ENCODE results near the gene NT5C2. TPM values are rescaled to one million over a fixed set of nuclear protein-coding genes. Genes with fewer than 3 reads are reported as not detected.
"Not testable (repeated sequence)": the region's sequence is repeated elsewhere in the genome, so short reads cannot be mapped to it uniquely, and the experiment has no call there.

NT5C2 gene
- total RNA-seq, 2 experiments from 2014 or later: 46.6 to 50.1 TPM

- intact Hi-C loops (cut with micrococcal nuclease); H3K27ac Mint-ChIP-seq; H3K4me3 Mint-ChIP-seq; CTCF ChIA-PET; H3K27me3 Mint-ChIP-seq; POLR2A ChIA-PET; DNase-seq: not testable (repeated sequence)
- peaks cover 39% of the 10 kb centered on the region for H3K36me3 Mint-ChIP-seq
- H3K9me3 Mint-ChIP-seq: peaks cover 16% of the 10 kb centered on the region
- H3K4me1 Mint-ChIP-seq (ENCODE audit: low read depth): peaks cover 15% of the 10 kb centered on the region
Measured at GRCh38 chr10:103130180-103130579, 62.9 kb downstream of the NT5C2 start.

DNA sequence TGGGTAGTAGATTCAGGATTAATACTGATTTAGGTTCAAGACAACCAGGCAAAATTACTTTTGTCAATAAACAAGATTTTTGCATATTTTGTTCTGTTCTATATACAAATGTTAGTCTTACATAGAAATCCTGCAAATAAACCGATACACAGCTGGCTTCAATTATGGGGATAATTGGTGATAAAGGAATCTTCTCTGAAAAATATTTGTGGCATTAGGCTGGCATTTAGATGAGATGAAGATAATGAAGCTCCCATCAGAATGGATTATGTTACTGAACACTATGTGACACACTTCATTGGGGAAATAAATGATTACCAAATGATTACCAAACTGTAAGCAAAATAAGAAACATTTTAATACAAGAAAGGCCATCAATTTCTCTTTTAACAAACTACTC is 65.8 kb downstream of the NT5C2 start:
- peaks cover 19% of the 10 kb centered on the region for H3K36me3 Mint-ChIP-seq
- DNase-seq: no peak
- H3K9me3 Mint-ChIP-seq: no peaks in the 10 kb centered on the region
- H3K27me3 Mint-ChIP-seq: no peaks in the 10 kb centered on the region
- intact Hi-C loops (cut with micrococcal nuclease): no loop called here
- POLR2A ChIA-PET: no interaction called here
- no peak overlapping the region for H3K4me3 Mint-ChIP-seq
- CTCF ChIA-PET: interaction anchor here (1.1 kb wide), 1 partner anchor 112 kb away, joined by 3 read pairs; no protein-coding TSS in a partner anchor
- peaks cover 23% of the 10 kb centered on the region for H3K4me1 Mint-ChIP-seq (ENCODE audit: low read depth)
- H3K27ac Mint-ChIP-seq: no peak overlapping the region

DNA sequence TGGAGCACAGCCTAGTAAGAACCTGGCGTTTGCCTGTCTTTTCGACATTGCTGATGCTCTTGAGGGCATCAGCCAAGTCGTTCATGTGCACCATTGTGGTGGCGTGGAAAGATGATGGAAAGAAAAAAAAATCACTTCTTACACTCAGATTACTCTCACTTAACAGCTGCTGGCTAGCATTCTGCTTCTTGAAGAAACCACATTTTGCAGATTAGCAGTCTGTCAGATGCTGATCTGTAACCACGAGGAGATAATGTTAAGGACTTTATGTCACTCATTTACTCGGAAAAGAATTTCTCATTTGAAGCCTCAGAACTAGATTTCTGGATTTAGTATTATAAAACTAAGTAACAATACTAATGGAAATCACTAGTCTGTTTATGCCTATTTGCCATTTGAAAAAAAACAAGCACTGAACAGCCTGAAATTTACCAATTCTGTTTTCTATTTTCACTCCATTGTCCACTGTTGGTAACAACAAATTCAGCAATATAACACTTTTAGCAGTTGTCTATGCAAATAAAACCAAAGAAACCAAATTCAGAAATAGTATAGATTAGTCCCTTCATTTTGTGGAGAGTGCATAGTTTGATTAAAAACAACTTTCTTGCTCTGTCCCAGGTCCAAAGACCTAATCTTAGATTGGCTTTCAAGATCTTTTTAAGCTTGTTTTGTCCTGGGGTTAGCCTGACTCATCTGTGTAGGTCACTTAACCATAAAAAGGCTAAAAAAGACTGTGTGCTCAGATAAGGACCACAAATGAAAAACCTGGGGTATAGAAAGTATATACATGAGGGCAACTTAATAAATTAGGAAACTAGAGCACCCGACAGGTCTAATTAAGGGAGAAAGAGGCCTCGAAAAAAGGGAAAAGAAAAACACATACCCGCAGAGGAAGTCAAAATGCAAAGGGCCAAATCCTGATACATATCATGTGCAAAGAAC is 67.5 kb downstream of the NT5C2 start:
- POLR2A ChIA-PET: no interaction called here
- Mint-ChIP-seq H3K27me3 (no peaks in the 10 kb centered on the region), H3K36me3 (peaks cover 11% of the 10 kb centered on the region), H3K4me1 (ENCODE audit: low read depth) (peaks cover 23% of the 10 kb centered on the region), H3K9me3 (no peaks in the 10 kb centered on the region), H3K4me3 (no peak overlapping the region), H3K27ac (no peak overlapping the region)
- intact Hi-C loops (cut with micrococcal nuclease): no loop called here
- no peak for DNase-seq
- CTCF ChIA-PET: no interaction called here

- H3K27ac Mint-ChIP-seq: no peak overlapping the region
- intact Hi-C loops (cut with micrococcal nuclease): no loop called here
- H3K4me3 Mint-ChIP-seq: no peak overlapping the region
- ChIA-PET CTCF (interaction anchor here (2.5 kb wide), 1 partner anchor 120 kb away, joined by 10 read pairs; no protein-coding TSS in a partner anchor), POLR2A (interaction anchor here (1.0 kb wide), 1 partner anchor 11 kb away, joined by 3 read pairs; no protein-coding TSS in a partner anchor)
- H3K36me3 Mint-ChIP-seq: peaks cover 9% of the 10 kb centered on the region
- no peaks in the 10 kb centered on the region for H3K27me3 Mint-ChIP-seq
- peak; percentile 41 for DNase-seq
- peaks cover 26% of the 10 kb centered on the region for H3K4me1 Mint-ChIP-seq (ENCODE audit: low read depth)
- H3K9me3 Mint-ChIP-seq: no peaks in the 10 kb centered on the region
Measured at GRCh38 chr10:103124420-103125096, 68.5 kb downstream of the NT5C2 start.

- intact Hi-C loops (cut with micrococcal nuclease): no loop called here
- Mint-ChIP-seq H3K36me3 (peaks cover 9% of the 10 kb centered on the region), H3K4me3 (no peak overlapping the region), H3K27ac (no peak overlapping the region), H3K27me3 (no peaks in the 10 kb centered on the region), H3K9me3 (no peaks in the 10 kb centered on the region), H3K4me1 (ENCODE audit: low read depth) (peaks cover 26% of the 10 kb centered on the region)
- POLR2A ChIA-PET: interaction anchor here (1.0 kb wide), 1 partner anchor 10 kb away, joined by 3 read pairs; no protein-coding TSS in a partner anchor
- no peak for DNase-seq
- CTCF ChIA-PET: interaction anchor here (2.5 kb wide), 1 partner anchor 121 kb away, joined by 10 read pairs; no protein-coding TSS in a partner anchor
Measured at GRCh38 chr10:103123282-103124024, 69.6 kb downstream of the NT5C2 start.

DNA sequence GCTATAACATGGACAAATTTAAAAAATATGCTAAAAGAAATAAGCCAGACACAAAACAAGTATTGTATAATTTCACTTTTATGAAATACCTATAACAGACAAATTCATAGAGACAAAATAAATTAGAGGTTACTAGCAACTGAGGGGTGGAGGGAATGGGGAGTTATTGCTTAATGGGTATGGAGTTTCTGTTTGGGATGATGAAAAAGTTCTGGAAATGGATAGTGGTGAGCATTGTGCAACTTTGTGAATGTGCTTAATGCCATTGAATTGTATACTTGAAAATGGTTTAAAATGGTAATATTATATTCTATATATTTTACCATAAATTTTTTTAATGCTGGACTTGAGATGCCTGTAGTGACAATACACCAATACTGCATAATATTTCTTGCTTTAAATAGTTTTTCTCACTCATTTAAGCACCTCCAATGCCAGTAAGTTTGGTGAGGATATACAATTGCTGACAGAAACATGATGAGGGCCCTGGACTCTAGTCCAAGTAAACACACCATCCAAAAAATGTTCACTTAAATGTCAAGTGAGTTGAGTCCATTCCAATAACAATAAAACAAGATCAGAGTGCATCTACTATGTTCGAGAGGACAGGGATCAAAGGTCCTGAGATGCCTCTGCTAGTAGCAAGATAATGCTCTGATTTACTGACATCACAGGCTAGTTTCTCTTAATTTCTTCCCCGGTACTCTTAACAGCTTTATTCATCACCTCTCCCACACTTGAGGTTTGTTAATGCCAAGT is 71.9 kb downstream of the NT5C2 start:
- H3K36me3 Mint-ChIP-seq: peaks cover 4% of the 10 kb centered on the region
- H3K9me3 Mint-ChIP-seq: no peaks in the 10 kb centered on the region
- no peak for DNase-seq
- no peak overlapping the region for H3K4me3 Mint-ChIP-seq
- H3K4me1 Mint-ChIP-seq (ENCODE audit: low read depth): peaks cover 25% of the 10 kb centered on the region
- ChIA-PET POLR2A (no interaction called here), CTCF (no interaction called here)
- no peak overlapping the region for H3K27ac Mint-ChIP-seq
- H3K27me3 Mint-ChIP-seq: no peaks in the 10 kb centered on the region
- intact Hi-C loops (cut with micrococcal nuclease): no loop called here

- Mint-ChIP-seq H3K27me3 (no peaks in the 10 kb centered on the region), H3K9me3 (no peaks in the 10 kb centered on the region), H3K27ac (no peak overlapping the region), H3K36me3 (peaks cover 4% of the 10 kb centered on the region), H3K4me3 (no peak overlapping the region), H3K4me1 (ENCODE audit: low read depth) (peaks cover 19% of the 10 kb centered on the region)
- ChIA-PET CTCF (no interaction called here), POLR2A (no interaction called here)
- DNase-seq: no peak
- intact Hi-C loops (cut with micrococcal nuclease): no loop called here
Measured at GRCh38 chr10:103120546-103120945, 72.5 kb downstream of the NT5C2 start.

DNA sequence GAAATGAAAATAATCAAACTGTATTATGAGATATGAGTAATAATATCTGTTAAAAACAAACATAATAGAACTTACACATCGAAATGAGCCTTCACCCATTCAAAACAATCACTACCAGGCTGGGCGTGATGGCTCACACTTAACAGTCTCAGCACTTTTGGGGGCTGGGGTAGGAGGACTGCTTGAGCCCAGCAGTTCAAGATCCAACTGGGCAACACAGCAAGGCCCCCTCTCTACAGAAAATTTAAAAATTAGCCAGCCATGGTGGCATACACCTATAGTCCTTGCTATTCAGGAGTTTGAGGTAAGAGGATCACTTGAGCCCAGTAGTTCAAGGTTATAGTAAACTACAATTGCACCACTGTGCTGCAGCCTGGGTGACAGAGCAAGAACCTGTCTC is 75.8 kb downstream of the NT5C2 start:
- H3K4me1 Mint-ChIP-seq (ENCODE audit: low read depth): peaks cover 10% of the 10 kb centered on the region
- no peak overlapping the region for H3K27ac Mint-ChIP-seq
- intact Hi-C loops (cut with micrococcal nuclease): no loop called here
- CTCF ChIA-PET: no interaction called here
- H3K9me3 Mint-ChIP-seq: no peaks in the 10 kb centered on the region
- no peak overlapping the region for H3K4me3 Mint-ChIP-seq
- H3K36me3 Mint-ChIP-seq: peaks cover 2% of the 10 kb centered on the region
- POLR2A ChIA-PET: no interaction called here
- DNase-seq: no peak
- H3K27me3 Mint-ChIP-seq: no peaks in the 10 kb centered on the region

DNA sequence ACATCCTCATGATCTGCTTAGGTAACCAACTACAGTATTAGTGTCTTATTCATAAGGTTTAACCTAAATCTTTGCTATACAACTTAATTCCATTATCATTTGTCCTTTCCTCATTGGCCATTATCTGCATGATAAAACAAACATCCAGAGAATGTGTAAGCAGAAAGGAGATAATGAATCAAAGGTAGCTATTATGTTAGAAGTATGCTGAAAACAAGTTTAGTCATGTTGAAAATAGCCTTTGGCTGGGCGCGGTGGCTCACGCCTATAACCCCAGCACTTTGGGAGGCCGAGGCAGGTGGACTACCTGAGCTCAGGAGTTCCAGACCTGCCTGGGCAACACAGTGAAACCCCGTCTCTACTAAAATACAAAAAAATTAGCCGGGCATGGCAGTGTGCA is 78.2 kb downstream of the NT5C2 start:
- ChIA-PET POLR2A (no interaction called here), CTCF (interaction anchor here (0.7 to 1.0 kb wide), 2 partner anchors 114 to 130 kb away, joined by 3 to 4 read pairs; no protein-coding TSS in a partner anchor)
- no peak overlapping the region for H3K27ac Mint-ChIP-seq
- DNase-seq: no peak
- intact Hi-C loops (cut with micrococcal nuclease): no loop called here
- H3K9me3 Mint-ChIP-seq: no peaks in the 10 kb centered on the region
- peaks cover 21% of the 10 kb centered on the region for H3K4me1 Mint-ChIP-seq (ENCODE audit: low read depth)
- peaks cover 4% of the 10 kb centered on the region for H3K36me3 Mint-ChIP-seq
- H3K27me3 Mint-ChIP-seq: no peaks in the 10 kb centered on the region
- H3K4me3 Mint-ChIP-seq: no peak overlapping the region

DNA sequence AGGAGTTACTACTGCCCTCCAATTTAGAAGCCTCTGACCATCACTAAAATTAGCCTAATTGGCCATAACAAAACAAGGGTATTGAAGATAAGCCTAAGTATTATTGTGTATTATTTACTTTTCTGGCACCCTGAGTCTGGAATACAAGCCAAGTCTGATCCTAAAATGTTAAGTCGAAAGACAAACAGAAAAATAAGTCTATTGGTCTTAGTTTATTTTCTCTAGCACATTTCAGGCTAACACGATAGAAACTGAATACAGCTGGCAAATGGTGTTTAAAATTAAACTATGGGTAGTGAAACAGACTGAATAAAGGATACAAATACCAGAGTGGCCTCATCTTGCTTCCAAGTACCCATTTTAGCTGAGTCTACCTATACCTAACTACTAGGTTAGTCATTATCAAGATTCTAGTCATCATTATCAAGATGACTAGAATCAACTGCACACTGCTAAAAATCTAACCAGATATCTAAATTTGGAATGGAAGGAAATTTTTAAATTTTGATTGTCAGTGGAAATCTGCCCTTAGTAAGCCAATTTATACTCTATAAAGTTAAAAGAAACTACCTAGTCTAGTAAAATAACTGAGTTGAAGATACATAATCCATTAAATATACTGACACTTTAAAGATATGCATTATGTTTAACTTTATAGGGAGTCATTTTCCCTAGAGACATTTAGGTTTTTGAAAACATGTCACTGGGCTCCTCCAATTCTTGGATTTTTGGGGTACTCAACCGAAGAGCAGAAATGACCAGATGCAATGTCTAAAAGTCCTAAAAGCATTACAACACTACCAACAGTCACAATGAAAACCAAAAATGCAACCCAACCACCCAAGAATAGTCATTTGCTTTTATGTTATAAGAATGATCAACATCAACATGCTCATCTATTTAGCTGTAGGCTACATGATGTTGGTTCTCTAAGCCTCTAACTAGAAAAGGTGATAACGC is 80.9 kb downstream of the NT5C2 start:
- intact Hi-C loops (cut with micrococcal nuclease): loop anchor here (1.0 to 2.0 kb wide), 4 partner anchors 23 to 132 kb away; partner anchors contain the start of gene NT5C2

More for the DNA sequence above, 80.9 kb downstream of the NT5C2 start:
- H3K9me3 Mint-ChIP-seq: no peaks in the 10 kb centered on the region
- H3K36me3 Mint-ChIP-seq: peaks cover 6% of the 10 kb centered on the region
- peak overlapping the region; percentile 78 for H3K27ac Mint-ChIP-seq
- H3K4me3 Mint-ChIP-seq: no peak overlapping the region
- CTCF ChIA-PET: interaction anchor here (1.2 to 3.1 kb wide), 3 partner anchors 132 to 136 kb away, joined by 3 to 12 read pairs (median 4); no protein-coding TSS in a partner anchor
- peaks cover 21% of the 10 kb centered on the region for H3K4me1 Mint-ChIP-seq (ENCODE audit: low read depth)
- POLR2A ChIA-PET: interaction anchor here (1.5 kb wide), 1 partner anchor 85 kb away, joined by 3 read pairs; no protein-coding TSS in a partner anchor
- DNase-seq: no peak
- H3K27me3 Mint-ChIP-seq: no peaks in the 10 kb centered on the region
